IPS-15b (cell line): ENCODE data around the gene COMMD9.
"Not testable (repeated sequence)": the region's sequence is repeated elsewhere in the genome, so short reads cannot be mapped to it uniquely, and the experiment has no call there.

Source experiments
- H3K27me3 ChIP-seq: one replicate; pipeline ENCODE4 v1.6.1; 2013; ENCODE audit warnings: low read length; ENCODE audit not compliant: control insufficient read depth, insufficient read depth
- H3K36me3 ChIP-seq: one replicate; pipeline ENCODE4 v1.6.1; 2013; ENCODE audit warnings: low read length; ENCODE audit not compliant: control insufficient read depth, insufficient read depth
- H3K4me1 ChIP-seq: one replicate; pipeline ENCODE4 v1.6.1; 2013; ENCODE audit warnings: mild to moderate bottlenecking, low read length; ENCODE audit not compliant: control insufficient read depth, insufficient read depth
- H3K4me3 ChIP-seq: one replicate; pipeline ENCODE4 v1.5.1; 2013; ENCODE audit warnings: low read depth, low read length
- H3K9ac ChIP-seq: one replicate; pipeline ENCODE4 v1.6.1; 2013; ENCODE audit warnings: low read depth, mild to moderate bottlenecking, low read length
- H3K9me3 ChIP-seq: one replicate; pipeline ENCODE4 v1.6.1; 2013; ENCODE audit warnings: mild to moderate bottlenecking, low read length; ENCODE audit not compliant: control insufficient read depth, insufficient read depth

The COMMD9 gene

GRCh38 chr11:36289226-36289852, at the start of gene COMMD9:
COMMD9 (minus strand) TSS chr11:36289424; CDS start chr11:36289412, 12 bp downstream.
- peaks cover 14% of the 10 kb centered on the region for H3K27me3 ChIP-seq
- H3K4me1 ChIP-seq, result no peaks in the 10 kb centered on the region
- peak within 1 kb of the TSS; percentile 97 for H3K4me3 ChIP-seq
- no peaks in the 10 kb centered on the region for H3K9me3 ChIP-seq
- peak within 1 kb of the TSS; percentile 66 for H3K9ac ChIP-seq
- no peaks in the 10 kb centered on the region for H3K36me3 ChIP-seq

GRCh38 chr11:36333897-36334296, 44.7 kb upstream of the COMMD9 start:
- Histone ChIP-seq H3K9ac (no peak overlapping the region), H3K27me3 (no peaks in the 10 kb centered on the region)

DNA sequence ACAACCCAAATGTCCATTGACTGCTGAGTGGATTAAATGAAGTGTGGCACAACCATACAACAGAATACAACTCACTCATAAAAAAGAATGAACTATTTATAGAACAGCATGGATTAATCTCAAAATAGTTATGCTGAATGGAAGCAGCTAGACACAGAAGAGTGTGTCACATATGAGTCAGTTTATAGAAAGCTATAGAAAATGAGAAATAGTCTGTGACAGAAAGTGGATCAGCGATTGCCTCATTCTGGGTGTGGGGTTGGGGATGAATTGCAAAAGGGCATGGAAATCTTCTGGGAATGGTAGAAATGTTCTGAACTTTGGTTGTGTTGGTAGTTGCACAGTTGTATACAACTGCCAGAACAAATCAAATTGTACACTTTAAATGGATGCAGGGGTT, 44.2 kb upstream of the COMMD9 start:
- H3K9ac ChIP-seq, result no peak overlapping the region
- no peaks in the 10 kb centered on the region for H3K36me3 ChIP-seq
- H3K4me1 ChIP-seq, result no peaks in the 10 kb centered on the region
- H3K4me3 ChIP-seq, result no peak overlapping the region
- H3K27me3 ChIP-seq, result no peaks in the 10 kb centered on the region
- no peaks in the 10 kb centered on the region for H3K9me3 ChIP-seq

More at GRCh38 chr11:36333897-36334296, 44.7 kb upstream of the COMMD9 start:
- Histone ChIP-seq H3K9me3 (no peaks in the 10 kb centered on the region), H3K4me3 (no peak overlapping the region), H3K4me1 (no peaks in the 10 kb centered on the region), H3K36me3 (no peaks in the 10 kb centered on the region)

GRCh38 chr11:36330411-36330810, 41.2 kb upstream of the COMMD9 start:
- H3K4me3 ChIP-seq, result no peak overlapping the region
- peaks cover 4% of the 10 kb centered on the region for H3K4me1 ChIP-seq
- H3K9ac ChIP-seq, result no peak overlapping the region
- no peaks in the 10 kb centered on the region for H3K27me3 ChIP-seq
- no peaks in the 10 kb centered on the region for H3K36me3 ChIP-seq
- H3K9me3 ChIP-seq, result no peaks in the 10 kb centered on the region

GRCh38 chr11:36328966-36329673, 39.9 kb upstream of the COMMD9 start:
- no peak overlapping the region for H3K9ac ChIP-seq
- peaks cover 4% of the 10 kb centered on the region for H3K4me1 ChIP-seq
- H3K36me3 ChIP-seq, result no peaks in the 10 kb centered on the region
- H3K27me3 ChIP-seq, result no peaks in the 10 kb centered on the region
- no peak overlapping the region for H3K4me3 ChIP-seq
- H3K9me3 ChIP-seq, result no peaks in the 10 kb centered on the region

GRCh38 chr11:36326524-36327419, 37.5 kb upstream of the COMMD9 start:
- H3K4me3 ChIP-seq, result no peak overlapping the region
- no peaks in the 10 kb centered on the region for H3K36me3 ChIP-seq
- H3K9me3 ChIP-seq, result no peaks in the 10 kb centered on the region
- H3K4me1 ChIP-seq, result peaks cover 4% of the 10 kb centered on the region
- H3K27me3 ChIP-seq, result no peaks in the 10 kb centered on the region
- no peak overlapping the region for H3K9ac ChIP-seq

- H3K27me3 ChIP-seq, H3K36me3 ChIP-seq, H3K9me3 ChIP-seq, H3K4me1 ChIP-seq, H3K4me3 ChIP-seq, H3K9ac ChIP-seq: not testable (repeated sequence)
Observed at GRCh38 chr11:36325403-36325802, 36.2 kb upstream of the COMMD9 start.

- H3K4me3 ChIP-seq, H3K9ac ChIP-seq, H3K36me3 ChIP-seq, H3K4me1 ChIP-seq, H3K27me3 ChIP-seq, H3K9me3 ChIP-seq: not testable (repeated sequence)
Observed at GRCh38 chr11:36324956-36325355, 35.7 kb upstream of the COMMD9 start.

GRCh38 chr11:36317992-36318391, 28.8 kb upstream of the COMMD9 start:
- Histone ChIP-seq H3K4me1 (peaks cover 18% of the 10 kb centered on the region), H3K4me3 (no peak overlapping the region), H3K9ac (no peak overlapping the region), H3K9me3 (no peaks in the 10 kb centered on the region), H3K36me3 (no peaks in the 10 kb centered on the region), H3K27me3 (no peaks in the 10 kb centered on the region)

GRCh38 chr11:36316049-36316448, 26.8 kb upstream of the COMMD9 start:
- Histone ChIP-seq H3K9ac (no peak overlapping the region), H3K4me1 (peaks cover 18% of the 10 kb centered on the region), H3K4me3 (no peak overlapping the region), H3K9me3 (no peaks in the 10 kb centered on the region), H3K36me3 (no peaks in the 10 kb centered on the region), H3K27me3 (no peaks in the 10 kb centered on the region)

DNA sequence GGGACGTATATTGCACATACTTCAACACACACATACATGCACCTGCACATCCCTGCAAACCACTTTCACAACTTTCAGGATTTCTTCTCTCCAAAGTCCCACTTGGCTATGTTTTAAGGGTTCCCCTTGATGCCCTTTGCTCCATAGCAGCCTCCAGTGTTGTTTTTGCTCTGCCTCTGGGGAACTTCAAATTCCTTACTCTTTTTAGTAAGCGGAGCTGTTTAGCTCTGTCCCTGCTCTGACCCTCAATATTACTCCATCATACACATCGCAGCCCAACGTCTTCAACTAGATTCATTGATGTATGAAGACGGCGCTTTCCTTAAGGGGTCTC, 25.2 kb upstream of the COMMD9 start:
- no peaks in the 10 kb centered on the region for H3K27me3 ChIP-seq
- H3K4me1 ChIP-seq, result peaks cover 16% of the 10 kb centered on the region
- no peaks in the 10 kb centered on the region for H3K36me3 ChIP-seq

More for the DNA sequence above, 25.2 kb upstream of the COMMD9 start:
- no peak overlapping the region for H3K4me3 ChIP-seq
- no peaks in the 10 kb centered on the region for H3K9me3 ChIP-seq
- H3K9ac ChIP-seq, result no peak overlapping the region
